HG03060 (cell line): ENCODE measurements around the gene SLC5A5.
"Not testable (repeated sequence)": the region's sequence is repeated elsewhere in the genome, so short reads cannot be mapped to it uniquely, and the experiment has no call there.

Source experiments
- ATAC-seq: cut with Tn5 transposase; IDR thresholded peaks from one replicate; pipeline ENCODE4 v1.9.1; 2021; ENCODE audit warnings: low read depth, moderate number of reproducible peaks; ENCODE audit not compliant: unreplicated experiment

The SLC5A5 gene

GRCh38 chr19:17869114-17869608 is 2.6 kb upstream of the SLC5A5 start:
- ATAC-seq = no peak

- ATAC-seq = no peak
Measured at GRCh38 chr19:17871032-17871877, 490 bp upstream of the SLC5A5 start.

GRCh38 chr19:17872251-17873001 is 681 bp downstream of the SLC5A5 start:
- ATAC-seq = no peak

GRCh38 chr19:17873786-17874757 is 2.3 kb downstream of the SLC5A5 start:
- ATAC-seq = no peak

GRCh38 chr19:17874758-17875135 is 3.0 kb downstream of the SLC5A5 start:
- no peak for ATAC-seq

GRCh38 chr19:17877696-17878095 is 6.0 kb downstream of the SLC5A5 start:
- no peak for ATAC-seq

- no peak for ATAC-seq
Measured at GRCh38 chr19:17879466-17879865, 7.7 kb downstream of the SLC5A5 start.

- no peak for ATAC-seq
Measured at GRCh38 chr19:17881701-17882100, 10.0 kb downstream of the SLC5A5 start.

- ATAC-seq = no peak
Measured at GRCh38 chr19:17883627-17884410, 12.1 kb downstream of the SLC5A5 start.

- ATAC-seq = no peak
Measured at GRCh38 chr19:17886515-17886914, 14.8 kb downstream of the SLC5A5 start.

- ATAC-seq = not testable (repeated sequence)
Measured at GRCh38 chr19:17887221-17887620, 15.5 kb downstream of the SLC5A5 start.

- no peak for ATAC-seq
Measured at GRCh38 chr19:17888260-17888659, 16.5 kb downstream of the SLC5A5 start.

- ATAC-seq = no peak
Measured at GRCh38 chr19:17889609-17890214, 18.0 kb downstream of the SLC5A5 start.

GRCh38 chr19:17893766-17894165 is 22.0 kb downstream of the SLC5A5 start:
- ATAC-seq = no peak

- no peak for ATAC-seq
Measured at GRCh38 chr19:17902701-17903100, 31.0 kb downstream of the SLC5A5 start.

GRCh38 chr19:17908244-17908643 is 36.5 kb downstream of the SLC5A5 start:
- ATAC-seq = no peak

GRCh38 chr19:17909003-17909732 is 37.4 kb downstream of the SLC5A5 start:
- no peak for ATAC-seq

- ATAC-seq = no peak
Measured at GRCh38 chr19:17910791-17911360, 39.1 kb downstream of the SLC5A5 start.
